Amygdala (tissue), 56 donors: ENCODE data around the gene RPP30.

ENCODE experiments used
- DNase-seq, 56 donors: peaks; one replicate each; lab custom pipeline; 2025; lab: John Stamatoyannopoulos, UW

RPP30 gene

GRCh38 chr10:90871766-90872647, at the start of gene RPP30:
Gene RPP30 (plus strand): TSS chr10:90871974. CDS start chr10:90871987, 13 bp downstream.
- DNase-seq = peak; percentile 36 to 92 (median 78)

GRCh38 chr10:90822508-90822907, 49.3 kb upstream of the RPP30 start:
- DNase-seq = no peak

GRCh38 chr10:90832111-90832510, 39.7 kb upstream of the RPP30 start:
- DNase-seq = no peak

GRCh38 chr10:90834326-90834725, 37.4 kb upstream of the RPP30 start:
- no peak for DNase-seq

- DNase-seq = no peak
Observed at GRCh38 chr10:90837486-90837885, 34.3 kb upstream of the RPP30 start.

GRCh38 chr10:90842725-90843124, 29.0 kb upstream of the RPP30 start:
- DNase-seq = no peak

- no peak for DNase-seq
Observed at GRCh38 chr10:90845726-90846125, 26.0 kb upstream of the RPP30 start.

GRCh38 chr10:90846746-90847145, 25.0 kb upstream of the RPP30 start:
- DNase-seq = no peak

GRCh38 chr10:90847436-90847835, 24.3 kb upstream of the RPP30 start:
- no peak for DNase-seq

- DNase-seq = no peak
Observed at GRCh38 chr10:90849956-90850749, 21.6 kb upstream of the RPP30 start.

- DNase-seq = no peak
Observed at GRCh38 chr10:90855126-90855525, 16.6 kb upstream of the RPP30 start.

- peak in 1 of 56 donors; percentile 1 for DNase-seq
Observed at GRCh38 chr10:90856261-90856660, 15.5 kb upstream of the RPP30 start.

- peak in 2 of 56 donors; percentile 15 to 44 for DNase-seq
Observed at GRCh38 chr10:90856964-90857634, 14.7 kb upstream of the RPP30 start.

- DNase-seq = peak in 35 of 56 donors; percentile 2 to 69 (median 26)
Observed at GRCh38 chr10:90857635-90858460, 13.9 kb upstream of the RPP30 start, which contains the start of gene HTR7. Gene HTR7 (minus strand): TSS chr10:90858039. CDS start chr10:90857671, 368 bp downstream.

- DNase-seq = no peak
Observed at GRCh38 chr10:90858461-90858968, 13.3 kb upstream of the RPP30 start.

- DNase-seq = no peak
Observed at GRCh38 chr10:90859321-90859751, 12.4 kb upstream of the RPP30 start.

- DNase-seq = no peak
Observed at GRCh38 chr10:90860790-90861189, 11.0 kb upstream of the RPP30 start.

GRCh38 chr10:90862908-90863514, 8.8 kb upstream of the RPP30 start:
- DNase-seq = no peak

GRCh38 chr10:90865401-90865800, 6.4 kb upstream of the RPP30 start:
- no peak for DNase-seq
